Measurements from ENCODE around the gene MICAL3.

The MICAL3 gene

DNA sequence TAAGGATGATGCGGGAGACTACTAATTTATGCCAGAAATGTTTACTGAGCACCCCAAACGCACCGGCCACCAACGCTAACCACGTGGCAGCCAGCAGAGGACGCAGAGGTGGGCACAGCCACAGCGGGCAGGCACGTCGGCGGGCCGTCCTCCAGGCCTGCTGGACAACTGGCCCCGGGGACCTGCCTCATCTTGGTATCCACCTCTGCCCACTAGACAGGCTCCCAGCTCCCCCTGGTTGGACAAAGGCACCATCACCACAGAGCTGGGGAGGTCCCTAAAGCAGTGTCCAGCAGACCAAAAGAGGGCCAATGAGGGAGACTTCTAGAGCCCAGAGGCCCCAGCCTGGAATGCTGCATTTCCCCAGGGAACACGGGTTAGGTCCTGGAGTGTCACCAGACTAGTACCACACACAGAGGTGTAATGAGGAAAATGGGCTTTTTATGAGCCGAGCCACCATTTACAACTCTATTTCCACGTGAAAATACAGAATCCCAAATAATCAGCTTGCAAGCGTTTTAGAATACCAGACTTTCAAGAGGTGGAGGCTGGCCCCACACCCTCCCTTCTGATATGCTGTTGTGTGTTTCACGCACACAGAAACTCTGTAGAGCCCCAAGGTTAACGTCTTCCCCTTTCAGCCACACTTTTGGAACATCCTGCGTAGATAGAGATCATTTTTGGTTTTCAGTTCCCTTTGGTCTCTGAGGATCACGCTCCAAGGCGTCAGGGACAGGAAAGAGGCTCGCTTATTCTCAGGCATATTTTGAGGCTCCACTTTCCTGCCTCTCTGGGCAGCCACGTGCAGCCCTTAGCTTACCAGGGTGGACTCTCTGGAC, 226.4 kb downstream of the MICAL3 start:
- H3K27ac ChIP-seq (replicated peaks) = no peak overlapping the region
- H3K4me3 ChIP-seq (replicated peaks; ENCODE audit: insufficient read depth, low read length) = no peak overlapping the region
- TF ChIP-seq, protein P1, sequence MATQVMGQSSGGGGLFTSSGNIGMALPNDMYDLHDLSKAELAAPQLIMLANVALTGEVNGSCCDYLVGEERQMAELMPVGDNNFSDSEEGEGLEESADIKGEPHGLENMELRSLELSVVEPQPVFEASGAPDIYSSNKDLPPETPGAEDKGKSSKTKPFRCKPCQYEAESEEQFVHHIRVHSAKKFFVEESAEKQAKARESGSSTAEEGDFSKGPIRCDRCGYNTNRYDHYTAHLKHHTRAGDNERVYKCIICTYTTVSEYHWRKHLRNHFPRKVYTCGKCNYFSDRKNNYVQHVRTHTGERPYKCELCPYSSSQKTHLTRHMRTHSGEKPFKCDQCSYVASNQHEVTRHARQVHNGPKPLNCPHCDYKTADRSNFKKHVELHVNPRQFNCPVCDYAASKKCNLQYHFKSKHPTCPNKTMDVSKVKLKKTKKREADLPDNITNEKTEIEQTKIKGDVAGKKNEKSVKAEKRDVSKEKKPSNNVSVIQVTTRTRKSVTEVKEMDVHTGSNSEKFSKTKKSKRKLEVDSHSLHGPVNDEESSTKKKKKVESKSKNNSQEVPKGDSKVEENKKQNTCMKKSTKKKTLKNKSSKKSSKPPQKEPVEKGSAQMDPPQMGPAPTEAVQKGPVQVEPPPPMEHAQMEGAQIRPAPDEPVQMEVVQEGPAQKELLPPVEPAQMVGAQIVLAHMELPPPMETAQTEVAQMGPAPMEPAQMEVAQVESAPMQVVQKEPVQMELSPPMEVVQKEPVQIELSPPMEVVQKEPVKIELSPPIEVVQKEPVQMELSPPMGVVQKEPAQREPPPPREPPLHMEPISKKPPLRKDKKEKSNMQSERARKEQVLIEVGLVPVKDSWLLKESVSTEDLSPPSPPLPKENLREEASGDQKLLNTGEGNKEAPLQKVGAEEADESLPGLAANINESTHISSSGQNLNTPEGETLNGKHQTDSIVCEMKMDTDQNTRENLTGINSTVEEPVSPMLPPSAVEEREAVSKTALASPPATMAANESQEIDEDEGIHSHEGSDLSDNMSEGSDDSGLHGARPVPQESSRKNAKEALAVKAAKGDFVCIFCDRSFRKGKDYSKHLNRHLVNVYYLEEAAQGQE (IDR thresholded peaks at IDR 0.05; ENCODE audit: insufficient replicate concordance, low read depth) = no peak
- TF ChIP-seq, protein P2, sequence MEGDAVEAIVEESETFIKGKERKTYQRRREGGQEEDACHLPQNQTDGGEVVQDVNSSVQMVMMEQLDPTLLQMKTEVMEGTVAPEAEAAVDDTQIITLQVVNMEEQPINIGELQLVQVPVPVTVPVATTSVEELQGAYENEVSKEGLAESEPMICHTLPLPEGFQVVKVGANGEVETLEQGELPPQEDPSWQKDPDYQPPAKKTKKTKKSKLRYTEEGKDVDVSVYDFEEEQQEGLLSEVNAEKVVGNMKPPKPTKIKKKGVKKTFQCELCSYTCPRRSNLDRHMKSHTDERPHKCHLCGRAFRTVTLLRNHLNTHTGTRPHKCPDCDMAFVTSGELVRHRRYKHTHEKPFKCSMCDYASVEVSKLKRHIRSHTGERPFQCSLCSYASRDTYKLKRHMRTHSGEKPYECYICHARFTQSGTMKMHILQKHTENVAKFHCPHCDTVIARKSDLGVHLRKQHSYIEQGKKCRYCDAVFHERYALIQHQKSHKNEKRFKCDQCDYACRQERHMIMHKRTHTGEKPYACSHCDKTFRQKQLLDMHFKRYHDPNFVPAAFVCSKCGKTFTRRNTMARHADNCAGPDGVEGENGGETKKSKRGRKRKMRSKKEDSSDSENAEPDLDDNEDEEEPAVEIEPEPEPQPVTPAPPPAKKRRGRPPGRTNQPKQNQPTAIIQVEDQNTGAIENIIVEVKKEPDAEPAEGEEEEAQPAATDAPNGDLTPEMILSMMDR (IDR thresholded peaks at IDR 0.05; ENCODE audit: insufficient read depth, low read length) = no peak
- TF ChIP-seq SPI1 (IDR thresholded peaks at IDR 0.05; ENCODE audit: borderline replicate concordance, low read depth) (peak; percentile 41), GABPA (IDR thresholded peaks at IDR 0.05; ENCODE audit: low read depth) (no peak), POLR2AphosphoS5 (IDR thresholded peaks at IDR 0.05; ENCODE audit: low read depth) (no peak)
- peak; percentile 29 to 47 for DNase-seq (ENCODE audit: low read depth in 1 of 2, low spot score in 1 of 2)
- H3K27me3 ChIP-seq (ENCODE audit: insufficient read depth, poor library complexity, severe bottlenecking) = no peaks in the 10 kb centered on the region

DNA sequence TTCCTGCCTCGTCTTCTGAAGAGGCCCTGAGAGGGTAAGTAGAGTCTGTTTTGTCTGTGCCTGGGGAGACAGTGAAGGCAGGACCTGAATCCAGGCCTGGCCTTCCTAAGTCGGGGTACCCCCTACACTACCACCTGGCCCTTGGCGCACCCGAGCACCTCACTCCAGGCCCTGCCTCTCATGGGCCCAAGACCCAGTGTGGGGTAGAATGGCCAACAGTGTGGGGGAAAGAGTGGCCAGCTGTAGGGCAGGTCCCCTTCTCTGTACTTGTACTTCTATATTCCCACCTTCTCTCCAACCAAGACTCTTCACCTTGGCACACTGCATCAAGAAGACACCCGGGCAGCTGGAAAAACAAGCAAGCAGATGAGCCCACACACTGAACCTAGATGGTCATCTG, 227.7 kb downstream of the MICAL3 start:
- Histone ChIP-seq H3K27me3 (ENCODE audit: insufficient read depth, poor library complexity, severe bottlenecking) (no peaks in the 10 kb centered on the region), H3K27ac (replicated peaks) (no peak overlapping the region), H3K4me3 (replicated peaks; ENCODE audit: insufficient read depth, low read length) (no peak overlapping the region)
- TF ChIP-seq, protein P2 (IDR thresholded peaks at IDR 0.05; ENCODE audit: insufficient read depth, low read length) = no peak
- TF ChIP-seq, protein P1 (IDR thresholded peaks at IDR 0.05; ENCODE audit: insufficient replicate concordance, low read depth) = no peak
- no peak for TF ChIP-seq POLR2AphosphoS5 (IDR thresholded peaks at IDR 0.05; ENCODE audit: low read depth)
- no peak for TF ChIP-seq GABPA (IDR thresholded peaks at IDR 0.05; ENCODE audit: low read depth)
- no peak for TF ChIP-seq SPI1 (IDR thresholded peaks at IDR 0.05; ENCODE audit: borderline replicate concordance, low read depth)
- DNase-seq (ENCODE audit: low read depth in 1 of 2, low spot score in 1 of 2) = no peak

DNA sequence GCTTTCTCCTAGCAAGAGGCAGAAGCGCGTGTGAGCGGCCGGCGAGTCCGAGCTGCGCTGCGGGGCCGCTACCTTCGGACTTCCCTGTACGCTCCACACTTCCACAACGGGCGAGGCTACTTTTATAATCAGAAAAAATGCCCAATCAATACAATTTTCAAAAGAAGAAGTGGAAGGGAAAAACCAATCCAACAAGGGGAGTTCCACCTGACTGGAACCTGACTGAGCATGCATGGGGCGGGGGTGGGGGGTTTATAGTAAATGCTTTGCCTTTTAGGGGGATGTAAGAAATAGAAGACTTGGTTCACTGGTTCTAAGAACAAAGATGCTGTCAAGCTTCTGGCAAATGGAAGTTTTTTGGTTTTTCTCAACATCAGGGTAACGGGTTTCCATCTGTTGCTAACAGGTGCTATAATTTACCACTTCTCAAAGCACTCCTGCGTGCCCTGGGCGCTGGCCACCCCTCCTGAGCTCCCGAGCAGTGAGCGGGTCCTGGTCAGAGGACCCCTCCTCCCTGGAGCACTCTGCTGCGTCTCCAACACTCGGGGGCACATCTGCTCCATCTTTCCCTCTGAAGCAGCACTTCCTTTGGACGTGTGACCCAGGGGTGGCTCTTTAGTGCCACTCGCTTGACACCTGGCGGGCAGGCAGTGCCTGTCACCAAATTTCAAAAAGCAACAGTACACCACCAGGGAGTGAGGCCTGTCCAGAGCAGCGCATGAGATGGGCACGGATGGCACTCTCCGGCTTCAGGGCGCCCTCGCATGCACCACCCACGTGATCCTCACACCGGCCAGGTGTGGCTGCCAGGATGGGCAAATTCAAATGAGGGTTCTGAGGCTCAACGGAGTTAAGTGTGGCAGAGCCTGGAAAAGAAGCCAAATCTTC, 228.5 kb downstream of the MICAL3 start:
- H3K4me3 ChIP-seq (replicated peaks; ENCODE audit: insufficient read depth, low read length) = no peak overlapping the region
- no peak overlapping the region for H3K27ac ChIP-seq (replicated peaks)
- TF ChIP-seq, protein P2 (IDR thresholded peaks at IDR 0.05; ENCODE audit: insufficient read depth, low read length) = no peak
- TF ChIP-seq POLR2AphosphoS5 (IDR thresholded peaks at IDR 0.05; ENCODE audit: low read depth) = no peak
- H3K27me3 ChIP-seq (ENCODE audit: insufficient read depth, poor library complexity, severe bottlenecking) = no peaks in the 10 kb centered on the region
- DNase-seq (ENCODE audit: low read depth in 1 of 2, low spot score in 1 of 2) = no peak
